Activated CD4-positive, alpha-beta T cell treated with anti-CD3 and anti-CD28 coated beads, Interleukin-2, amount 50 U/mL, for 16 hours (primary cell): ENCODE data around the gene TEC.
A peak's percentile ranks its signal among the peaks of the same experiment; 100 is the strongest.

Source experiments
- DNase-seq: peaks from one replicate; pipeline ENCODE4 v3.0.0-alpha.2; 2020

TEC gene

DNA sequence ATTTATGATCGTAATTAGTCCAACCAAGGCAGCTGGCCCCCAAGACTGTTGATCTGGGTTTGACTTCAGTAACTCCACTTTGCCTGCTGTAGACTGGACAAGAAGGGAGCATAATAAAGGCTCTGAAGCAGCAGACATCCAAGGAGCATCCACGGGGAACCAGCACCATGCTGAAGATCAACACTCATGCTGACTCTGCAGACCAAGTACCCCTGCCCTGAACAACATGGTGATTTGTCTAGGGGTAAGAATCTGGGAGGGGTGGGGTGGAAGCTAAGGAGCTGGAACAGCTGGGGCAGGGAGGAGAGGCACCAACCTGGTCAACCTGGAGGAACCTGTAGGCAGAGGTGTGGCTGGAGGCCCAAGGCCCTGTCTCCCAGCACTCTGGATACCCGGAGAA is 2.1 kb downstream of the TEC start:
- DNase-seq = no peak

DNA sequence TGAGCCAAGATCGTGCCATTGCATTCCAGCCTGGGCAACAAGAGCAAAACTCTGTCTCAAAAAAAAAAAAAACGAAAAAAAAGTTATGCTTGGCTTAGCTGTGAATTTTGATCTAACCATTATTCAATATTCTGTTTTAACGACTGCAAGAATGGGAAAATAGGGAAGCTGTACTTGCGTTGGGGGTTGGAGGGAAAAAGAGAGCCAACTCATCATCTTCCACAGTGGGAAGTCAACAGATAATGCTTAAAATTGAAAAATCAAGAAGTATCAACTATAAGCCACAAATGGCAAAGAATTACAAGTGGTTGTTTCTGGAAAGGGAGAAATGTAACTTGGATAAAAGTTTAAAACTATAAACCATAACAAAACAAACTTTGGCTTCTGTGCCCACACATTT is 2.9 kb downstream of the TEC start:
- no peak for DNase-seq

DNA sequence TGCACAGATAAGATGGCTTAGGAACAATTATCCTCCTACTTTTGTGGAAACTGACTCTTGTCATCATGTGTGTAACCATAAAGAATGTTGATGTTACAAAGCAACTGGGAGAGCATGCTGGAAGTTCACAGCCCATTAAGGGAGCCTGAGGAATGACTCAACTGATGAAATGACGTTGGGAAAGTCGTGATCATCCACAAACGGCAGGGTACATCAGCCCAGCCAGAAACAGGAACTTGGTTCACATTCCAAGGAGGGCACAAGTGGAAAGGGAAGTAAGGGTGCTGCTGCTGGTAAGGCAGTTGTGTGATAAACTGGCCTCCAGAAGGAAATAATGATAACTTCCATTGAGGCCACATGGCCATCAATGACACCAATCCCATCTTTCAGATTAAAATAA is 6.7 kb downstream of the TEC start:
- no peak for DNase-seq

DNA sequence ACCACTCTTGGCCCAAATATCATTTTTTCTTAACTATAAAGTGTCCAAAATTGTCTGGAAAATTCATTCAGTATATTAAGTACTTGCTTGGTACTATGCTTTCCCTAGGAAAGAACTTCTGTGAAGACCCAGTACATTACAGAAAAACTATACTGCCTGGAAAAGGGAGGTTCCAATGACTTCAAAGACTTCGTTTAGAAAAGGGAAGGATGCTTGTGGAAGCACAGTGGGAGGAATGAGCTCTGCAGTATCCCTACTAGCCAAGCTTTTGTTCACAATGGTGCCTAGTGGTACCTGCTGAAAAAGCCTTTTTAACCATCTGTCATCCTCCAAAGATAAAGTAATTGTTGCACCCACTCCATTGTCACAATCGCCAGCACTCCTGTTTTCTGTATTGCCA is 7.2 kb downstream of the TEC start:
- DNase-seq = no peak

DNA sequence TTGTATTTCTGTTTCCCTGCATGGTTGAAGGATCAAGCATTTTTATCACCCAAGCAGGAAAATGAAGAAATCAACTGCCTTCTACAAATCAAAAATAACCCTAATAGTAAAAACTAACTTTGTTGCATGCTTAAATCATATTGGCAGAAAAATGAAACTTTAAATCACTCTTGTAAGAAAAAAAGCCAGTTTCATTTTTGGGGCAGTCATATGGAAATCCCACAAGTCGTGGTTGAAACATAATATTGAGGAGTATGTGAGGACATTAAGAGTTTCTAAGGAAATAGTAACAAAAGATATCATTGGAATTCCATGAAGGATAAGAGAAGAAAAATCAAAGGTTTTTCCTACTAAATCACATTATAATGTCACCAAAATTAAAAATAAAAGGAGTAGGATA is 8.4 kb downstream of the TEC start:
- no peak for DNase-seq

DNA sequence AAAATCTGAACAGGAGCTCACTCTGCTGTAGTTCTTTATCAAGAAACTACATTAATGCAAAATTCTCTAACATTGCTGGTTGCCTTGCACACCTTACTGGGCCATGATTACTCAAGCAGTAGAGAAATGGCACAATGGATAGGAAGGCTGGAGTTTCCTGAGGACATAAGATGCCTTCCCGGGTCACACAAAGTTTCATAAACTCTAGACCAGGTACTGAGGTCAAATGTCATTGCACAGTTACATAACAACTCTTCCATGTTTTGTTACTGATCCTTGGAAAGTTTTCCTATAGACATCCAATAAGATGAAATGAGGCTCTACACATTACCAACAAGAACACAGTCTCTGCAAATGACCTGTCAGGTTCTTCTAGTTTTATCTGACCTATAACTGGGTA is 9.9 kb downstream of the TEC start:
- DNase-seq = no peak

DNA sequence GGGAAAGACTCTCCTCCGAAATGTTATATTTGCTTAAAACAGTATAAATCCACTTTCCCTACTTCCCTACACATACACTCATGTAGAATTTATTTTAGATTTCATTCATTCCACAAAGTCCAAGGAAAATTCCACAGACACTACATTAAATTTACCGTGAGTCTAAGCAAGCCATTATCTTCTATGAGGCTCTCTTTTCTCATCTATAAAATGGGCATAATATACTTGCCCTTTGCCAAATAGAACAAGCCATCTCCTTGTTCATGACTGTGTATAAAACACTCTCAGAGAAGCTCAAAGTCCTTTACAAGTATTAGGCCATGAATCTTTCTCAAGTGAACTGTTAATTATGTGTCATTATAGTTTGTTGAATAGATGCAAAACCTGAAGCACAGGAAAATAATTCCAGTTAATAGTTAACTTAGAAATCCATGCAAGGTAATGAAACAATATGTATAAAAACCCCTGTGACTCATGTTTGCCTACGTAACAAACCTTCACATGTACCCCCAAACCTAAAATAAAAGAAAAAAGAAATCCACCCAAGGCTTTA is 10.7 kb downstream of the TEC start:
- no peak for DNase-seq

DNA sequence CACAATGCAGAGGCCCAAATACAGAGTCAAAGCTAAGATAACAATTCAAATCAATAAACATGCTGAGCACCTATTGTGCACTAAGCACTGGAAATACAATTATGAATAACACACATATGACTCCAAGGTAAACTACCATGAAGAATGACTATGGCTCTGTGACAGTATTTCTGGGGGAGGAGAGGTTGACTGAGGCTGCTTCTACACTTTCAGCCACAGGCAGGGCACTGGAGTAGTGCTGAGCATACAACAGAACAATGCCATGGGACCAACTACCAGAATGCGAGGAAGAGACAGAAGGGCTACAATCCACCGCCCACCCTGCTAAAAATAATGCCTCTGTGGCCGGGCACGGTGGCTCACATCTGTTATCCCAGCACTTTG is 13.7 kb downstream of the TEC start:
- no peak for DNase-seq

DNA sequence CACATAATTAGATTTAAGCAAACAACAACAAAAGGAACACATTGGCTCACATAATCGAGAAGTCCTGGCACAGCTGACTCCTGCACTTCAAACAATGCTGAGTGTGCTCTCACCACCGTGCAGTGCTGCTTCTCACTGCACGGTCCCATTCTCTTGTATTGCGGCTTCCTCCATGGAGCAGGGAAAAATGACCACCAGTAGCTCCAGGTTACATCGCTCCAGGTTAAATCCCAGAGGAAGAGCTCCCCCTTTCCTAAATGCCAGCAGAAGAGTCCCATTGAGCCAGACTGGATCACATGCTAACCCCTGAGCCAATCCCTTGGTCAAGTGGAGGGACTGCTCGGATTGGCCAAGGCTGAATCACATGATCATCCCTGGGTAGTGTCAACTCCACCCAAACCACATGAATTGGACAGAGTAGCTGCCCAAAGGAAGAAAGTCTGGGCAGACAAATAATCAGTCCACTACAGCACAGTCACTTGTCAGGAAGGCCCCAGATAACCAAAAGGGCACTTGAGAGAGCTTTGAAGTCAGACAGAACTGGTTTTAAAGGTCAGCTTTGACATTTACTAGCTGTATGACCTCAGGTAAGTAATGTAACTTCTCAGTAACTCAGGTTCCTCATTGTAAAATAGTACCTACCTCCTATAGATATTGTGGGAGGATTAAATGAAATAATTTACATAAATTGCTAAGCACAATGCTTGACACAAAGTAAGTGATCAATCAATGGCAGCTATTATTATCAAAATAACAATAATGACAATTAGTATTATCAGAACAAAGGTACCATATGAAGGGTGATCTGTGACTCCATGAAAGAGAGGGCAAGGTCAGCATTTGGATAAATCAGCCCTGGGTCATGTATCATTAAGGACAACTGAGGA is 14.3 kb downstream of the TEC start:
- DNase-seq = no peak

DNA sequence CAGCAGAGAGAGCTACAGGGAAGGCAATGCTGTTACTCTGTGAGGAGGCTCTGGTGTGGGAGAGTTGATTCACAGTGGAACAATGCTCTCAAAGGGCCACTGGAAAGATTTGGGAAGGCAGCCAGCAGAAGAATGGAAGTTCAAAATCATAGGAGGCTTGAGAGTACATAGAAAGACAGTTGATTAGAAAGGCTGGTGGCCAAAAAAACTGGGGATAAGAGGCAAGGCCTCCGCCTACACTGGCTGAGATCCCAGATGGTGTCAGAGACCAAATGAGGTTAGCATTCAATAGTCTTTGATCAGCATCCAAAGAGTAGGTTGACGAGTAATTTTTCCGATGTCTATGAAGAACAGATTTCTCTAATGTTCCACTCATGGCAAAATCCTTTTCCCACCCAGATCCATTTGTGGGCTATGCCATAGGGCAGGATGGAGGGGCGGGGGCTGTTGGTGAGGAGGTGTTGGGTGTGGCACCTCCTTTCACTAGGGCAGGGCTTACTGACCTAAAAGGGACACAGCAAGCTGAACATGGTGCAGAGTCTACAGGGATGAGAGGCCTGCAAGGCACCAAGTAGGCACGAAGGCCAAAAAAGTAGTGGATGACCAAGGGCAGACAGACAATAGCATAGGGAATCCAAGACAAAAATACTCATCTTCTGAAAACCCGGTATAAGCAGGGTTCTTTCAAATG is 15.1 kb downstream of the TEC start:
- no peak for DNase-seq

DNA sequence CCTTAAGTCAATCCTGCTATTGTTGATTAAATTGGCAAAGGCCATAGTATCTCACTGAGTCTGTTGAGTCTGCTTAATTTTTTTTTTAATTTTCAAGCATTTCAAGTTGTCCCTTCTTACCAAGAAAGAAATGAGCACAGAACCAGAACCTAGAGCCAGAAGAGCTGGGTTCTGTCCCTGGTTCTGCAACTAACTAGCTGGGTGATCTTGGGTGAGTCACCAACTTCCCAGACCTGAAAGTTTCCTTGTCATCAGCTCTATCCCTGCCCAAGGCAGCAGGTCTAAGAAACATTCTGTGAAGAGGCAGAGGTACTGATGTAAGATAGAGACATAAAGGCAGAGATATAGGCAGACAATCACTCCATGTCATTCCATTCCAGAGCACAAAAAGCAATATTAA is 17.3 kb downstream of the TEC start:
- no peak for DNase-seq

DNA sequence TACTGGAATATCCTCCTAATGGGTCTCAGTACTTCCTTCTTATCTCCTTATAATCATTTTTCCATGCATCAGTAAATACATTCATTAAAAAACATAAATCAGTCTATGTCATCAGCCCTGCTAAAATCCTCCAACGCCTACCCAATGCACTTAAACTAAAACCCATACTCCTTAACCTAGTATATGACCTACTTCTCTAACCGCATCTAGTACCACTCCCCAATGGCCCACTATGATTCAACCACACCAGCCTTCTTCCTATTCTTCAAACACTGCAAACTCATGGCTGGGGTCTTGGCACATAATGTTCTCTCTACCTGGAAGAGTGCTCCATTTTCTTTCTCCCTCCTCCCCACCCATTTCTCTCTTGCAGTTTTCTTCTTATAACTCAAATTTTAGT is 18.7 kb downstream of the TEC start:
- DNase-seq = no peak

DNA sequence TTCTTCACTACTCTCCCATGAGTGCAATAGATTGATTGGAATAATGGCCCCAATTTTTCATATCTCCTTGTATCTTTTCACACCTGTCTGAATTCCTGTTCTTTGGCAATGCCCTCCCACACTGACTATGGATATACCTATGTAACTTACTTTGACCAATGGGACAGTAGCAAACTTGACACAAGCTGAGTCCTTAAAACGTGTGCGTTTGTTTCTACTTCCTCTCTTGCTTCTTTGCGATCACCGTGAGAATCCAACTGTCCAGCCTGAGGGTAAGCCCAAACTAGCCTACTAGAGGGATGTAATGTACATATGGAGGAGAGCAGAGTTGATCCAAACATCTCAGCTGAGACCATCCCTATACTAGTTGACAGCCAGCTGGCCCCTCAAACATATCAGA is 19.3 kb downstream of the TEC start:
- DNase-seq = no peak

DNA sequence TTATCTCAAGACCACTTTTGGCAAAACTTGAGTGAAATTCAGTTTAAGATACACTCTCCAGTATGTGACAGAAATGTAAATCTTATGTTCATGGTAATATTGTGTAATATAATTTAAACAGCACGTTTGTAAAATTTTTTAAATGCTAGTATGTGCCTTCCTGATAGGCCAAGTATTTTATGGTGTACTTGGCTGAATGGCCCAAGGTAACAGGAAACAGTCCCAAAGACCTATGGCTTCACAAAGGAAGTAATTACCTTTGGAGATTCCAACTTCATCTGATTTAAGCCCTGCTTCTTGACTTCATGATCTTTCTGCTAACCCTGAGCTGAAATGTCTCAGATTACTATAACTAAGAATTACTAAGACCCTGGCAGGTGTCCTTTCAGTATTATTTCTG is 20.3 kb downstream of the TEC start:
- DNase-seq = no peak

DNA sequence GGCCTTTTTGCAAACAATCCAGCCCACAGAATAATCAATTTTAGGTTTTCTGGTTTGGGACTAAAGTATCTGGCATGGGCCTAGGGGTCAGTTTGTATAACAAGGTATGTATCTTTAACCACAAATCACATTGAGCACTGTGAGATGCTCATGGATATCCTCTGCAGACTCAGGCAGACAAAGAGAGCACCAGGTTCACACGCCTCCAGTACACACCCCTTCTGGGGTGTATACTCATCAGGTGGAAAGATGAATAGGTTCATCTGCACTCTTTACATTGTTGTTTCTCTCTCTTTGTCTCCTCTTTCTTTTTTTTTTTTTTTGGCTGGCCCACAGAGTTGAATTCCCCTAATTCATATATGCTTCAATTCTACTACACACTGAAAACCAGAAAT is 21.1 kb downstream of the TEC start:
- no peak for DNase-seq

DNA sequence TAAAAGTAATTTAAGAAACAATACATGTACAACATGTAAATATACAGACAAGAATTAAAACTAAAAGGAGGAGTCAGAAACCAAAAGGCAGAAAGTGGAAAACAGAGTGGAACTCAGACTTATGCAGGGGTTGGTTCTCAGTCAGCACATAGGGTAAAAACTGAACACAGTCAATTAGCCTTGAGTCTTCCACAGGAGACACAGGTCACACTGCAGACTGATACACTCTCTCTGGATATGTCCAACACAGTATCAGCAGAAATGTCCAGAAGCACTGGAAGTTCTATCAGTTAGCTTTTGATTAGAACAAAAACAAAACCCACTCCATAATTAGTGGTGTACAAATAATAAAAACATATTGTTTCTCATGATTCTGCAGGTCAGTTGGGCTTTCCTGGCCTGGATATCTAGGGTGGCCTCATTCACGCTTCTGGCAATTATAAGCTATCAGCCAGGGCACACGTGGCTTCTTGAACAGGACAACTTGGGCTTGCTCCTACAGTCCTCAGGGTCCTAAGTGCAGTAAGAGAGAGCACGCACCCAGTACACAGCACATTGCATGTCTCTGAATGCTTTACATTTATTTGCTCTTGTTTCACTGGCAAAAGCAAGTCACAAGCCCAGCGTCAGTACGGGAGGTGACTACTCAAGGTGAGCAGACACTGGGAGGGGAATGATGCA is 21.6 kb downstream of the TEC start:
- DNase-seq = no peak

DNA sequence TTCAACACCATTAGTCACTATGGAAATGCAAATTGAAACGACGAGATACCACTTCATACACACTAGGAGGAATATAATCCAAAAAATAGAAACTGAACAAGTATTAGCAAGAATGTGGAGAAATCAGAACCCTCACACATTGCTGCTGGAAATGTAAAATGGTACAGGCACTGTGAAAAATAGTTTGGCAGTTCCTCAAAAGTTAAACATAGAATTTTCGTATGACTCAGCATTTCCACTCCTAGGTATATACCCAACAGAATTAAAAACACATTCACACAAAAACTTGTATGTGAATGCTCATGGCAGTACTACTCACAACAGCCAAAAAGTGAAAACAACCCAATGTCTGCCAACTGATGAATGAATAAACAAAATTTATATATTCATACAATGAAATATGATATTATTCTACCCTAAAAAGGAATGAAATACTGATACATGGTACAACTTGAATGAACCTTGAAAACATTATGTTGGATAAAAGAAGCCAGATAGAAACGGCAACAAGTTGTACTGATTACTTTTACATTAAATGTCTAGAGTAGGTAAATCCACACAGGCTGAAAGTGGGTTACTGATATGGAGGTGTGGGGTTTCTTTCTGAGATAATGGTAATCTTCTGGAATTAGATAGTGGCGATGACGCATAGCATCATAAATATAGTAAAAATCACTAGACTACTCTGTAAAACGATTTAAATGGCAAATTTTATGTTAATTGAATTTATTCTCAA is 22.3 kb downstream of the TEC start:
- DNase-seq = peak; percentile 9

DNA sequence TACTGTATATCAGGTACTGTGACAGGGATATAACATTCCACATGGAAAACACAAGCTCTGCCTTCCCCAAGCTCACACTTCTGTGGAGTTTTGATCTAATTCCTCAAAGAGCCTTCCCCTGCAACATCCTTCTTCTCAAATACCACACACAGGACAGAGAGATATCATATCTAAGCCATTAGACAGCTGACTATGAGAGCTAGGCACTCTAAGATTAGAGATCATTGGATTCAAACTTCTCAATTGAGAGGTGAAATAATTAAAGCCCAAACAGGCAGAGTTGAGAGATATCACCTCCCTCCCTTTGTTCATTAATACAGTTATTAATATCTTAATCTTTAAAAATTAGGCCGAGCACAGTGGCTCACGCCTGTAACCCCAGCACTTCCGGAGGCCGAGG is 25.0 kb downstream of the TEC start:
- no peak for DNase-seq

DNA sequence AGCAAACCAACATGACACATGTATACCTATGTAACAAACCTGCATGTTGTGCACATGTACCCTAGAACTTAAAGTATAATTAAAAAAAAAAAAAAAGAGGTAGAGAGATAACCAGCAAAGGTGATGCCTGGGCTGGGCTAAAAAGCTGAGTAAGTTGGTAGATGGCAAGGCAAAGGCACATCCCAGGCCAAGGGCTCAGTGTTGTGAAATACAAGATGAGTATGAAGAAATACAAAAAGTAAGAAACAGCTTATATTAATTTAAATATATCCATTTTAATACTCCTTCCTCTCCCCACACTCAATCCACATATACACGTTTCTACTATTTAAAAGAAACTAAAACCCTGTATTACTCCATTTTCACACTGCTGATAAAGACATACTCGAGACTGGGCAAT is 25.8 kb downstream of the TEC start:
- DNase-seq = no peak

DNA sequence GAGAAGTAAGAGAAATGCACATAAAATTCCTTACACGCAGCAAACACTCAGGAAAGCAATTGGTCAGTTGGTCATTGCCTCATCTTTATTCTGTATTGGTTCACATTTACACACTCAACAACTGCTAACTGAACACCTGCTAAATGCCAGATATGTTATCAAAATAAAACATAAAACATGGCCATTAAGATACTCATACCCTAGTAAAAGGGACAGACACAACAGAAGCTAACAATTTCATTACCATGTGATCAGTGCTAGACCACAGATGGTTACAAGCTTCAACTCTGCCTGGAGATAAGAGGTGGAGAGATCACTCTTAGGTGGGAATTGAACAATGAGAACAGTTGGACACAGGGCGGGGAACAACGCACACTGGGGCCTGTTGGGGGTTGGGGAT is 26.2 kb downstream of the TEC start:
- no peak for DNase-seq

DNA sequence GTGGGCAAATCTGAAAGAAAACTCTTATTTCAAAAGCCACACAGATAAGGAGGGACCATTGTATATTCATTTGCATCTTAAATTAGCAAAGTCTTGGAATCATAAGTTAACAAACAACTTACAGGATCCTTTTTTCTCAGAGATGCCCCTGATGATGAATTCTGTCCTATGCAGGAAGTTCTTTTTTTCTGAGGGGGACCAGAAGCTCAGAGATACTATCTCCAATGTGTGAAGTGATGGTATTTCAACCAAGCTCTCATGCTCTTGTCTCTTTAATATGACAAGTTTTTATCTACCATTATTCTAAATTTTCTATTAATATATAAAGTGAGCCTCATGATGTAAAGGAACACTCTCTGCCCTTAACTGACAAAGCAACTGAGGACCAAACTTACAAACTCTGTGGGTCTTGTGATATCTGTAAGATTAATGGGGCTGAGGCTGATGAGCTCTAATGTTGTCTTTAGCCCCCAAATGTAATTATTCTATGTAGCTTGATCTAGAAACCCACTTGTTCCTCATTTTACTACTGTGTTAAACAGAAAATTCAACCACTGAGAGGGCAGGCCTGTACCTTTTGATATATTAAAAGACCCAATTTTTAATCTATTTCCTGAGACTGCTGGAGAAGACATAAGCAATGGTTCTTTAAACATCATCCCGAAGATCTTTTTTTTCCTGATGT is 27.0 kb downstream of the TEC start:
- no peak for DNase-seq

DNA sequence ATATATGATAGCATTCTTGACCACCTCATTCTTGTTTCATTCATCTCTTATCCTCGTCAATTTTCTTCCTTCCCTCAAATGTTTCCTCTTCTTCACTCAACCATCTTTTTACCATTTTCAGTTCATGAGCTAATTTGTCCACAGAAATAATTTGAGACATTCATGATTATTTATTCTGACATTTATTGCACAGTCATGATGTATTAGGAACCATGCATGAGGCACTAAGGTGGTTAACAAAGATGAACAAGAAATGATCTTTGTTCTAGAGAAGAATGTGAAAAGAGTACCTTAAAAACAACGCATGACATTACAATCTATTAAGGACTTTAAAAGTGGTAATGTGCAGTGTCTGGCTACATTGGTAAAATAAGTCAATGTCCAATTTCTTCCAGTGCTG is 27.9 kb downstream of the TEC start:
- DNase-seq = no peak
